OCI-LY1 (cell line): ENCODE measurements around the gene SYT6.

ENCODE experiments used
- EZH2 ChIP-seq: fragments of 200-600 bp; sonication (generic), shearing (Covaris generic); IDR thresholded peaks from 2 replicates; pipeline ENCODE4 v1.8.0; 2017; ENCODE audit warnings: borderline replicate concordance, mixed run types, mild to moderate bottlenecking, antibody characterized with exemption, low read length, moderate library complexity, mixed read lengths
- TF ChIP-seq, protein P1 (sequence below): fragments of 200-600 bp; sonication (generic), shearing (Covaris generic); IDR thresholded peaks from 2 replicates; pipeline ENCODE4 v1.5.1; 2017; ENCODE audit warnings: mild to moderate bottlenecking, antibody characterized with exemption, low read length, moderate library complexity, mixed read lengths

DNA sequence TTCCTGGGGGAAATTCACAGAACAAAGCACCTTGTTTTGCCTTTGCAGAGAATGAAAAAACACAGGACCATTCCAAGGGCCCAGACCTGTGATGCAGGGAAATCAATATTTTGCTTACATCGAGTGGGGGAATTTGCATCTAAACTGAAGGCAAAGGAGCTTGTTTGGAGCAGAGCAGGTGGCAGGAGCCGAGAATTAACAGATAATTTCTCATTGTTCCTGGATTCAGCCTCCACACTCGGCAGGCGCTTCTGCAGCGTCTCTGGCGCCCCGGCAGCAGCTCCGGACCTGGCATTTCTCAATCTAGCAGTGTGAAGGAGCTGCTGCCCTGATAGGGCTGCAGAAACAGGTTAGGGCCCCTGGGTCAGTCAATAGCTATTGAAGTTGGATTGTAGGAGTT is 2.0 kb upstream of the SYT6 start:
- TF ChIP-seq, protein P1, sequence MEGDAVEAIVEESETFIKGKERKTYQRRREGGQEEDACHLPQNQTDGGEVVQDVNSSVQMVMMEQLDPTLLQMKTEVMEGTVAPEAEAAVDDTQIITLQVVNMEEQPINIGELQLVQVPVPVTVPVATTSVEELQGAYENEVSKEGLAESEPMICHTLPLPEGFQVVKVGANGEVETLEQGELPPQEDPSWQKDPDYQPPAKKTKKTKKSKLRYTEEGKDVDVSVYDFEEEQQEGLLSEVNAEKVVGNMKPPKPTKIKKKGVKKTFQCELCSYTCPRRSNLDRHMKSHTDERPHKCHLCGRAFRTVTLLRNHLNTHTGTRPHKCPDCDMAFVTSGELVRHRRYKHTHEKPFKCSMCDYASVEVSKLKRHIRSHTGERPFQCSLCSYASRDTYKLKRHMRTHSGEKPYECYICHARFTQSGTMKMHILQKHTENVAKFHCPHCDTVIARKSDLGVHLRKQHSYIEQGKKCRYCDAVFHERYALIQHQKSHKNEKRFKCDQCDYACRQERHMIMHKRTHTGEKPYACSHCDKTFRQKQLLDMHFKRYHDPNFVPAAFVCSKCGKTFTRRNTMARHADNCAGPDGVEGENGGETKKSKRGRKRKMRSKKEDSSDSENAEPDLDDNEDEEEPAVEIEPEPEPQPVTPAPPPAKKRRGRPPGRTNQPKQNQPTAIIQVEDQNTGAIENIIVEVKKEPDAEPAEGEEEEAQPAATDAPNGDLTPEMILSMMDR: no peak
- no peak for TF ChIP-seq EZH2
